HL-60 (cell line): ENCODE results near the gene CLEC4D.

Source experiments
- GABPA ChIP-seq: IDR thresholded peaks from 2 replicates; pipeline ENCODE4 v1.6.1; 2012; ENCODE audit warnings: low read depth
- POLR2AphosphoS5 ChIP-seq: IDR thresholded peaks from 2 replicates; pipeline ENCODE4 v1.6.1; 2012; ENCODE audit warnings: low read depth
- SPI1 ChIP-seq: IDR thresholded peaks from 2 replicates; pipeline ENCODE4 v1.6.1; 2012; ENCODE audit warnings: low read depth, mild to moderate bottlenecking, borderline replicate concordance
- TF ChIP-seq, protein P1 (sequence below): IDR thresholded peaks from one replicate; pipeline ENCODE4 v1.5.1; 2011; ENCODE audit warnings: low read length, control low read depth, inconsistent platforms; ENCODE audit not compliant: insufficient read depth
- TF ChIP-seq, protein P2 (sequence below): IDR thresholded peaks from 2 replicates; pipeline ENCODE4 v1.6.1; 2012; ENCODE audit warnings: low read depth; ENCODE audit not compliant: insufficient replicate concordance

DNA sequence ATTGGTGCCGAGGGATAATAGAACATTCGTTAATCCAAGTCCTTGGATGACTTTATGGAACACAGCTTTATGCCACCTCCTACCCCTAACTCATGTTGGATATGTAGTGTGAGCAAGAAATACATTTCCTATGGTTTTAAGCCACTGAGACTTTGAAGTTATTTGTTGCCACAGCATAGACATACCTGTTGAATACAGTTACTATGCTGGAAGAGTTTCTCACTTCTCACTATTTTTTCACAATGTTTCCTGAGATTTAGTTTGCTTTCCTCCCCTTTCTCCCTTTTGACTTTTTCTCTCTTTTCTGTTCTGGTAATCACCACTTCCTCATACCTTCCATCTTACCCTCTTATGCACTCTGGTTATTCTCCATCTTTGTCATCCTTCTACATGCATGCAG, 34.9 kb downstream of the CLEC4D start:
- TF ChIP-seq, protein P1, sequence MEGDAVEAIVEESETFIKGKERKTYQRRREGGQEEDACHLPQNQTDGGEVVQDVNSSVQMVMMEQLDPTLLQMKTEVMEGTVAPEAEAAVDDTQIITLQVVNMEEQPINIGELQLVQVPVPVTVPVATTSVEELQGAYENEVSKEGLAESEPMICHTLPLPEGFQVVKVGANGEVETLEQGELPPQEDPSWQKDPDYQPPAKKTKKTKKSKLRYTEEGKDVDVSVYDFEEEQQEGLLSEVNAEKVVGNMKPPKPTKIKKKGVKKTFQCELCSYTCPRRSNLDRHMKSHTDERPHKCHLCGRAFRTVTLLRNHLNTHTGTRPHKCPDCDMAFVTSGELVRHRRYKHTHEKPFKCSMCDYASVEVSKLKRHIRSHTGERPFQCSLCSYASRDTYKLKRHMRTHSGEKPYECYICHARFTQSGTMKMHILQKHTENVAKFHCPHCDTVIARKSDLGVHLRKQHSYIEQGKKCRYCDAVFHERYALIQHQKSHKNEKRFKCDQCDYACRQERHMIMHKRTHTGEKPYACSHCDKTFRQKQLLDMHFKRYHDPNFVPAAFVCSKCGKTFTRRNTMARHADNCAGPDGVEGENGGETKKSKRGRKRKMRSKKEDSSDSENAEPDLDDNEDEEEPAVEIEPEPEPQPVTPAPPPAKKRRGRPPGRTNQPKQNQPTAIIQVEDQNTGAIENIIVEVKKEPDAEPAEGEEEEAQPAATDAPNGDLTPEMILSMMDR, result no peak
- TF ChIP-seq POLR2AphosphoS5 (no peak), GABPA (no peak), SPI1 (no peak)
- TF ChIP-seq, protein P2, sequence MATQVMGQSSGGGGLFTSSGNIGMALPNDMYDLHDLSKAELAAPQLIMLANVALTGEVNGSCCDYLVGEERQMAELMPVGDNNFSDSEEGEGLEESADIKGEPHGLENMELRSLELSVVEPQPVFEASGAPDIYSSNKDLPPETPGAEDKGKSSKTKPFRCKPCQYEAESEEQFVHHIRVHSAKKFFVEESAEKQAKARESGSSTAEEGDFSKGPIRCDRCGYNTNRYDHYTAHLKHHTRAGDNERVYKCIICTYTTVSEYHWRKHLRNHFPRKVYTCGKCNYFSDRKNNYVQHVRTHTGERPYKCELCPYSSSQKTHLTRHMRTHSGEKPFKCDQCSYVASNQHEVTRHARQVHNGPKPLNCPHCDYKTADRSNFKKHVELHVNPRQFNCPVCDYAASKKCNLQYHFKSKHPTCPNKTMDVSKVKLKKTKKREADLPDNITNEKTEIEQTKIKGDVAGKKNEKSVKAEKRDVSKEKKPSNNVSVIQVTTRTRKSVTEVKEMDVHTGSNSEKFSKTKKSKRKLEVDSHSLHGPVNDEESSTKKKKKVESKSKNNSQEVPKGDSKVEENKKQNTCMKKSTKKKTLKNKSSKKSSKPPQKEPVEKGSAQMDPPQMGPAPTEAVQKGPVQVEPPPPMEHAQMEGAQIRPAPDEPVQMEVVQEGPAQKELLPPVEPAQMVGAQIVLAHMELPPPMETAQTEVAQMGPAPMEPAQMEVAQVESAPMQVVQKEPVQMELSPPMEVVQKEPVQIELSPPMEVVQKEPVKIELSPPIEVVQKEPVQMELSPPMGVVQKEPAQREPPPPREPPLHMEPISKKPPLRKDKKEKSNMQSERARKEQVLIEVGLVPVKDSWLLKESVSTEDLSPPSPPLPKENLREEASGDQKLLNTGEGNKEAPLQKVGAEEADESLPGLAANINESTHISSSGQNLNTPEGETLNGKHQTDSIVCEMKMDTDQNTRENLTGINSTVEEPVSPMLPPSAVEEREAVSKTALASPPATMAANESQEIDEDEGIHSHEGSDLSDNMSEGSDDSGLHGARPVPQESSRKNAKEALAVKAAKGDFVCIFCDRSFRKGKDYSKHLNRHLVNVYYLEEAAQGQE, result no peak
